ENCODE measurements around the gene VWA3A. TPM values are rescaled to one million over a fixed set of nuclear protein-coding genes. Genes with fewer than 3 reads are reported as not detected.

VWA3A gene
- total RNA-seq, 4 donors from 2014 or later, result 1.5 to 2.5 (median 1.8) TPM; not detected in 1

- Histone ChIP-seq H3K9me3 (no peaks in the 10 kb centered on the region), H3K4me1 (no peaks in the 10 kb centered on the region), H3K36me3 (no peaks in the 10 kb centered on the region), H3K27ac (no peak overlapping the region), H3K27me3 (no peaks in the 10 kb centered on the region), H3K4me3 (no peak overlapping the region)
- intact Hi-C loops (cut with DNase I; ENCODE audit: low total_unique reads), result no loop called here
- no peak for DNase-seq
- TF ChIP-seq POLR2A (IDR thresholded peaks at IDR 0.05), result no peak
- no peak for TF ChIP-seq CTCF (IDR thresholded peaks at IDR 0.05)
Measured at GRCh38 chr16:22116095-22116700, 23.9 kb downstream of the VWA3A start.

GRCh38 chr16:22117609-22118008, 25.3 kb downstream of the VWA3A start:
- TF ChIP-seq POLR2A (IDR thresholded peaks at IDR 0.05) (no peak), CTCF (IDR thresholded peaks at IDR 0.05) (no peak)
- no peak overlapping the region for H3K27ac ChIP-seq
- no peaks in the 10 kb centered on the region for H3K36me3 ChIP-seq
- no peak overlapping the region for H3K4me3 ChIP-seq
- H3K4me1 ChIP-seq, result no peaks in the 10 kb centered on the region
- DNase-seq, result no peak
- intact Hi-C loops (cut with DNase I; ENCODE audit: low total_unique reads), result no loop called here
- no peaks in the 10 kb centered on the region for H3K9me3 ChIP-seq
- no peaks in the 10 kb centered on the region for H3K27me3 ChIP-seq

GRCh38 chr16:22120440-22120839, 28.1 kb downstream of the VWA3A start:
- Histone ChIP-seq H3K27ac (no peak overlapping the region), H3K4me3 (no peak overlapping the region), H3K36me3 (no peaks in the 10 kb centered on the region), H3K27me3 (no peaks in the 10 kb centered on the region), H3K9me3 (no peaks in the 10 kb centered on the region), H3K4me1 (no peaks in the 10 kb centered on the region)
- intact Hi-C loops (cut with DNase I; ENCODE audit: low total_unique reads), result no loop called here
- TF ChIP-seq CTCF (IDR thresholded peaks at IDR 0.05), result no peak
- no peak for TF ChIP-seq POLR2A (IDR thresholded peaks at IDR 0.05)
- no peak for DNase-seq

- Histone ChIP-seq H3K27ac (no peak overlapping the region), H3K4me3 (no peak overlapping the region), H3K27me3 (no peaks in the 10 kb centered on the region), H3K36me3 (no peaks in the 10 kb centered on the region), H3K4me1 (no peaks in the 10 kb centered on the region), H3K9me3 (no peaks in the 10 kb centered on the region)
- TF ChIP-seq CTCF (IDR thresholded peaks at IDR 0.05), result no peak
- no peak for TF ChIP-seq POLR2A (IDR thresholded peaks at IDR 0.05)
- intact Hi-C loops (cut with DNase I; ENCODE audit: low total_unique reads), result no loop called here
- no peak for DNase-seq
Measured at GRCh38 chr16:22122239-22122638, 29.9 kb downstream of the VWA3A start.

GRCh38 chr16:22123146-22123545, 30.8 kb downstream of the VWA3A start:
- no peak overlapping the region for H3K27ac ChIP-seq
- no peaks in the 10 kb centered on the region for H3K4me1 ChIP-seq
- H3K36me3 ChIP-seq, result no peaks in the 10 kb centered on the region
- no peaks in the 10 kb centered on the region for H3K27me3 ChIP-seq
- no peak for DNase-seq
- no peak overlapping the region for H3K4me3 ChIP-seq
- intact Hi-C loops (cut with DNase I; ENCODE audit: low total_unique reads), result no loop called here
- TF ChIP-seq CTCF (IDR thresholded peaks at IDR 0.05) (no peak), POLR2A (IDR thresholded peaks at IDR 0.05) (no peak)
- H3K9me3 ChIP-seq, result no peaks in the 10 kb centered on the region

Measured in uterus (tissue), 4 donors.